ENCODE data around the gene LYG1.

LYG1 gene

DNA sequence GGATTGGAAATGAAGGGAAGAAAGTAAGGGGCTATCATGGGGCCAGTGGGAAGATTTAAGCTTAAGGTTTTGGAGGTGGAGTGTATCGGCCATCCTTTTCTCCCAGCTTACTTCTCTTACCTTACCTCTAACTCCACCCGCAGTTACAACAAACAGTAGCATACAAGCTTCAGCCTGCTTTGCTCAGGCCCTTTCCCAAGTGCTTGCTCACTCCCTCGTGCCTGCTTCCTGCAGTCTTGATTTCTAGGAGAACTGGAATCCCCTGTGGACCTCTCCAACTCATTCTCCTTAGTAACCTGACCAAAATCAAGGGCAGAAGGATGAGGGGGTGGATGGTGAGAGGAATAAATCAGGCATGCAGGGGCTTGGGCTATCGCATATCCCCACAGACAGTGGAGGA lies 39.8 kb downstream of the LYG1 start:
- no peak for DNase-seq

DNA sequence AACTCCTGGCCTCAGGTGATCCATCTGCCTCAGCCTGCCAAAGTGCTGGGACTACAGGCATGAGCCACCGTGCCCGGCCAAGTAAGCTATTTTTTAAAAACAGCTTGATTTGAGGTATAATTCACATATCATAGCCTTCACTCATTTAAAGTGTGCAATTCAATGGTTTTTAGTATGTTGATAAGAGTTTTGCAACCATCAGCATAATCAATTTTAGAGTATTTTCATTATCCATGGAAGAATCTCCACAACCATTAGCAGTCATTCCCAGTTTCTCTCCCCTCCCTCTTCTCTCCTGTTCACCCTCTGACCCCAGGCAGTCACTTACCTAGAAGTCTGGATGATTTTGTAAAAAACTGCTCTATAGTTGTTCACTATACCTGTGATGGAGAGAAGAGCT lies 40.8 kb downstream of the LYG1 start:
- DNase-seq: no peak

DNA sequence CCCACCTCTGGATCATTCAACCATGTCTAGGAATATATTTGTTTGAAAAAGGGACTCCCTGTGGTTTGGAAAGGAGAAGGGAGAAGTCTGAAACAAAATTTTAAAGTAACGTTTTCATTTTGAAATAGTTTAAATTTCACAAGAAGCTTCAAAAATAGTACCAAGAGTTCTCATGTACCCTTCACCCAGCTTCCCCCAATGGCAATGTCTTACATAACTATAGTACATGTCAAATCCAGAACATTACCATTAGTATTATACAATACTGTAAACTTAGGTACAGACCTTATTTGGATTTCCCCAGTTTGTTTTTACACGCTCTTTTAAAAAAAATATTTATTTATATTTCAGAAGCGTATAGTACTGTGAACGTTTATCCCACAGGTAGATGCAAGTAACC lies 41.5 kb downstream of the LYG1 start:
- DNase-seq: no peak

DNA sequence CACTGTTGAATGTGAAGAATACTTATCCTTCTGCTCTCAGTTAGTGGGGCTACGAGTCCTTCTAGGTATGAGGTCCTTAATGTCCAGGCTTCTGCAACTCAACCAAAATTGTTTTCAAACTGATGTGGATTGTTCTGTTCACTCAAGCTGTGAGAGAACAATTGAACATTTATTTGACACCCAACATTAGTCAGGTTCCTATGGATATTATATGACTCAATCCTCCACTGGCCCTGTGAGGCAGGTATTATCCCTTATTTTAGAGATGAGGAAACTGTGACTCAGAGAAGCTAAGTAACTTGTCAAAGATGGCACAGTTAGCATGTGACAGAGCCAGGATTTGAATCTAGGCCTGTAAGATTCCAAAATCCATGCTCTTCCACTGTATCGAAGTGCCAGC lies 44.3 kb downstream of the LYG1 start:
- no peak for DNase-seq

DNA sequence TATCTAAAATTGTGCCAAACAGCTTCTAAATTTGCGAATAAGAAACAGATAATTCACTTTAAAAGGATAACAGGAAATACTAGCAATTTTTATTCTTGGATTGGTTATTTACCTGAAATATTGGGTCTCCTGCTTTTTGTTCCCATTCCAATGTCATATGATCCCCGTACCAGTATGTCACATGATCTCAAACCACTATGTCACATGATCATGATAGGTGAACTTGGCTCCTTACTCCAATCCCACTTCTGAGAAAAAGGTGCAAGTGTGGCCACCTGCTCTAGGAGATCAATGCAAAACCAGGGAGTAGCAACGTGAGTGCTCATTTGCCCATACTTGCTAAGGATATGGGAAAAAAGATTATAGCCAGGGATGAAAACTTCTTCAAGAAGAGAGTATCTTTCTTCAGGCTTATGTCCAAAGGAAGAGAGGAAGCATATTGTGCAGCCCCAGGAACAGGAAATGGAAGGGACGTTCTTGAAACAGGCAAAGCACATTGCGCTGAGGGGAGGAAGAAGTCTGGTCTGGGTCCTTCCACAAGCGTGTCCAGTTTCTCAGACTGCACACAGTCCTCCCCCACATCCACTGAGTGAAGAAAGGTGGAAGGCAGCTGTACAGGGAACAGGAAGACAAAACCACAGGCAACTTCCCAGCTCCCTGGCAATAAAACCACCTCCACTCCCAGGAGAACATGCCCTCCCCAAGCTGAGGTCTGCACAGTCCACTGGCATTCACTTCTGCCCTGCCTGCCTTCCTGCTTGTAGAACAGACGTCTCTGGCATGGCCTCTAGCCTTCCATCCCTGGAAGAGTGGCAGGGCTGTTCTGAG lies 45.3 kb downstream of the LYG1 start, which contains the start of gene LYG2:
Gene LYG2, minus strand, starts transcription at position 176 of the 828 bp plus-strand sequence. CDS start 1,406 bp downstream, outside the sequence.
- DNase-seq: no peak

DNA sequence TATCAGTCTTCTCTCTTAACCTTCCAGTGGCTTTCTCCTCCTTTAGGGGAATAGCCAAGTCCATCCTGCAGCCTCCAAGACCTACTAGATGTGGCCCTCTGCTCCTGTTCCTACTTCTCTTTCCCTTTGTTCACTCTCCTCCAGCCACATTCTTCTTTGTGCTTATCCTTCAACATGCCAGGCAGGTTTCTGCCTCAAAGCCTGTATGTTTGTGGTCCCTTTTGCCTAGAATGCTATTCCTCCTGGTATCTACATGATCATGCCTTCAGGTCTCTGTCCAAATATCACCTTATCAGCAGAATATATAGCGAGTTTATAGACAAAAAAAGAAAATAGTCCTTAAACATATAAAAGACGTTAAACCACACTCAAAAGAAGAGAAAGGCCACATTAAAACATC lies 51.0 kb downstream of the LYG1 start:
- DNase-seq: no peak

DNA sequence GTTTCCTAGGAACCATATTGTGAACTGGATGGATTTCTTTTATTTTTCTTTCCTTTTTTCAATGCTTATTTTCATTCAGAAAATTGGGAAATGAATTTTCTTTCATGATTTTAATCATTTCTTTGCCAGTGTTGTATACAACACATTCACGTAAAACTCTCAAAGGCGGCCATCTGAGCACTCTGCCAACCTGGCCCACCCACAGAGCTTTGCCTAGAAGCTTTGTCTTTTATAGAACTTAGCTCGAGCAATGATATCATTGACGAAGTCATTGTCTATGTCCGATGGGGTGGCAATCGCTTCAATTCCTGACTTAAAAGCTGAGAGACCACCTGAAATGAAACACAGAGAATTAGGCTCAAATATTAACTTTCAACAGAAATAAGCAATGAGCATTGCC lies 58.8 kb downstream of the LYG1 start:
- no peak for DNase-seq

DNA sequence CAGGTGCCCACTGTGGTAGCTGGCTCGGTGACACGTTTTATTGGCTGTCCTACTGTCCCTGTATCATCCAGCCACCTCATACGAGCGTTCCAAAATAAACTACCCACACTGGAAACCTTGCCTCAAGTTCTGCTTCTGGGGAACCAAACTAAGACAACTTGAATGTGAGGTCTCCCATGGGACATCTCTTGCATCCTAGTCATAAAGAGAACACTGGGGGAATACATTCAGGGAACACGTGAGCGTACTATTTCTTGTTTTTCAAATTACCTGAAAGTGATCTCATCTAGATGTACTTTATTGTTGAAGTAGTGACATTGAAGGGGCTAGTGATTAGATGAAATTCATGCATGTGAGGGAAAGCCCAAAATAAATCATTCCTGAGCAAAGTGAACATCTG lies 60.6 kb downstream of the LYG1 start:
- no peak for DNase-seq

DNA sequence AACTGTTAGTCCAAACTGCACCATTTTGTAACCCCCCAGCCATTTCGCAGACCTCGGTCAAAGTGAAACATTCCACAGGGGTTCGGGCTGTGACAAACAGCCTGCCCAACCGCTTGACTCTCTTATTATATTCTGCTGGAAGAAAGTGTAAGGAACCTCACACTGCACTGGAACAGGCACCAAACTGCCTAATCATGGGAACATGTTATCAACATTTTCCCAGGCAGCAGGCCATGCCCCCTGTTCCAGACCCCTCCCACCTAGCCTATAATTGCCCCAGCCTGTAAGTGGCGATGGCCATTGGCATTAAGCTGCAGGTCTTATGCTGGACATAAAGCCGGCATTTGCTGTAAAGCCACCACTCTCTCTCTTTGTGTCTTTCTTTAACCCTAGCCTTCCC lies 62.4 kb downstream of the LYG1 start:
- no peak for DNase-seq
